K562 (cell line): ENCODE measurements around the gene GPRASP3. TPM values are rescaled to one million over a fixed set of nuclear protein-coding genes. Genes with fewer than 3 reads are reported as not detected.

ENCODE experiments used
- ATAC-seq: fragments of 200-7000 bp; cut with Tn5 transposase; 3 replicates; pipeline ENCODE4 v1.9.1; 2020; ENCODE audit warnings: moderate library complexity
- BruUV-seq: library from RNA; stranded (reverse); fragments of 400-500 nt; replicated peaks from 2 replicates; lab custom pipeline; 2021; lab: Mats Ljungman, UMichigan
- CTCF ChIA-PET: fragments of 300-600 bp; formaldehyde crosslinking; extraction: SDS; loops from one replicate; lab custom pipeline; 2021; ENCODE audit warnings: low intra/inter-chr PET ratio; lab: Yijun Ruan, JAX
- POLR2A ChIA-PET: fragments of 300-600, 350-650 bp; sonication (Branson Sonifier 250); formaldehyde crosslinking; extraction: SDS; loops from one replicate; lab custom pipeline; 2021; ENCODE audit warnings: antibody characterized with exemption, inconsistent platforms; lab: Yijun Ruan, JAX
- DNase-seq, 4 experiments: peaks; one replicate each; pipeline versions ENCODE4 v3.0.0 to v3.0.0-alpha.2; 2011 to 2018; ENCODE audit warnings: low spot score in 3 of 4, mixed read lengths in 3 of 4; ENCODE audit errors: extremely low read depth in 1 of 4
- FAIRE-seq: peaks from 2 replicates; lab custom pipeline; 2011; peaks lifted over from hg19 to GRCh38; lab: Jason Lieb, UNC
- H2AFZ ChIP-seq: 2 replicates; pipeline ENCODE4 v1.6.0; 2011; ENCODE audit warnings: low read depth, low read length, control low read depth, inconsistent platforms
- H3K27ac ChIP-seq: fragments of 200-600 bp; 3 replicates; pipeline ENCODE4 v1.8.0; 2011; ENCODE audit warnings: low read depth, mild to moderate bottlenecking, control low read depth, inconsistent platforms, low read length, moderate library complexity, mixed read lengths; ENCODE audit errors: extremely low read depth
- H3K27me3 ChIP-seq, 2 experiments: fragments of 300-600 bp in 1 of 2; 2 replicates in 1 of 2; 3 replicates in 1 of 2; pipeline versions ENCODE4 v1.6.0 to v1.8.0; 2011; ENCODE audit warnings: inconsistent platforms in 2 of 2, low read length in 2 of 2, mild to moderate bottlenecking in 1 of 2, mixed read lengths in 1 of 2, moderate library complexity in 1 of 2; ENCODE audit not compliant: control insufficient read depth in 2 of 2, insufficient read depth in 2 of 2
- H3K36me3 ChIP-seq: fragments of 300-600 bp; 3 replicates; pipeline ENCODE4 v1.8.0; 2011; ENCODE audit warnings: mild to moderate bottlenecking, low read length, inconsistent platforms; ENCODE audit not compliant: control insufficient read depth, insufficient read depth
- H3K4me1 ChIP-seq, 2 experiments: fragments of 200-600 bp in 1 of 2; replicated peaks in 1 of 2; 2 replicates in 1 of 2; 3 replicates in 1 of 2; pipeline versions ENCODE4 v1.5.1 to v1.8.0; 2011; ENCODE audit warnings: inconsistent platforms in 2 of 2, low read length in 2 of 2, mild to moderate bottlenecking in 1 of 2, mixed read lengths in 1 of 2, moderate library complexity in 1 of 2; ENCODE audit not compliant: control insufficient read depth in 2 of 2, insufficient read depth in 2 of 2
- H3K4me2 ChIP-seq: 2 replicates; pipeline ENCODE4 v1.6.1; 2011; ENCODE audit warnings: low read length, control low read depth, inconsistent platforms, mixed read lengths; ENCODE audit not compliant: insufficient read depth
- H3K4me3 ChIP-seq: fragments of 200-600 bp; sonication (generic), shearing (Covaris generic); 2 replicates; pipeline ENCODE4 v1.5.1; 2016; ENCODE audit warnings: control low read depth, inconsistent platforms
- H3K79me2 ChIP-seq: fragments of 200-600 bp; 3 replicates; pipeline ENCODE4 v1.8.0; 2011; ENCODE audit warnings: low read length, inconsistent platforms; ENCODE audit not compliant: control insufficient read depth, insufficient read depth
- H3K9ac ChIP-seq, 2 experiments: 2 replicates each; pipeline versions ENCODE4 v1.6.0 to v1.6.1; 2011; ENCODE audit warnings: low read depth in 2 of 2, low read length in 2 of 2, control low read depth in 1 of 2, inconsistent platforms in 1 of 2, mild to moderate bottlenecking in 1 of 2, mixed read lengths in 1 of 2; ENCODE audit not compliant: insufficient read depth in 1 of 2
- H3K9me1 ChIP-seq: one replicate; pipeline ENCODE4 v1.6.0; 2011; ENCODE audit warnings: inconsistent platforms, mild to moderate bottlenecking, low read length, moderate library complexity; ENCODE audit not compliant: control insufficient read depth, insufficient read depth
- H3K9me3 ChIP-seq: replicated peaks from 2 replicates; pipeline ENCODE4 v1.5.1; 2011; ENCODE audit warnings: low read depth, low read length, inconsistent platforms; ENCODE audit not compliant: control insufficient read depth, insufficient read depth
- H4K20me1 ChIP-seq: replicated peaks from 2 replicates; pipeline ENCODE4 v1.6.1; 2011; ENCODE audit warnings: low read length, inconsistent platforms, mixed read lengths; ENCODE audit not compliant: control insufficient read depth, insufficient read depth
- KLF6 ChIP-seq: fragments of 250-450 bp; sonication (Bioruptor Pico); IDR thresholded peaks from 2 replicates; pipeline ENCODE4 v1.4.0; 2020; ENCODE audit warnings: mild to moderate bottlenecking, moderate library complexity, borderline replicate concordance
- NFYB ChIP-seq: IDR thresholded peaks from 2 replicates; pipeline ENCODE4 v1.6.1; 2011; ENCODE audit warnings: mild to moderate bottlenecking, moderate library complexity; ENCODE audit not compliant: insufficient read length; ENCODE audit errors: extremely low read depth
- POLR2G ChIP-seq: fragments of 200-400 bp; formaldehyde crosslinking; IDR thresholded peaks from 2 replicates; pipeline ENCODE4 v1.6.1; 2017; ENCODE audit warnings: low read depth, mild to moderate bottlenecking, antibody characterized with exemption, low read length, moderate library complexity
- SMARCA5 ChIP-seq: fragments of 450-650 bp; IDR thresholded peaks from 2 replicates; pipeline ENCODE4 v1.6.1; 2016
- WGBS: fragments of 100-300 bp; shearing (Covaris generic); methylation state at CpG from one replicate; pipeline ENCODE4 v1.1.6; 2016; ENCODE audit warnings: low coverage, mixed read lengths; ENCODE audit not compliant: insufficient coverage; ENCODE audit errors: missing lambda C conversion rate; 5-methylcytosine and 5-hydroxymethylcytosine counted together
- in situ Hi-C: fragments of 300-500 bp; cut with MboI; formaldehyde crosslinking; loops from 4 replicates; pipeline ENCODE4 v1.15.0; 2018; ENCODE audit warnings: inconsistent platforms, mixed read lengths
- intact Hi-C: fragments of 100-400 bp; cut with micrococcal nuclease; formaldehyde crosslinking; loops from 2 replicates; pipeline ENCODE4 v1.14.2; 2022
- polyA plus RNA-seq, 8 experiments: library from polyadenylated mRNA; depleted of rRNA in 4 of 8; stranded (reverse) in 5 of 8; unstranded in 3 of 8; fragments of >200 nt; fragmentation: Nextera tagmentation in 2 of 8; fragmentation: Illumina TruSeq in 1 of 8; extraction: Ambion mirVana in 2 of 8; extraction: Trizol in 1 of 8; gene quantifications; 2 replicates each; pipeline versions ENCODE4 v1.2.1 to v1.2.3, GENCODE V29; 2011 to 2014; ENCODE audit warnings: inconsistent platforms in 1 of 8, missing spikeins in 1 of 8
- total RNA-seq, 7 experiments: library from RNA; depleted of rRNA in 6 of 7; stranded (reverse); fragments of >200 nt in 6 of 7; fragmentation: Illumina TruSeq in 2 of 7; extraction: Trizol in 2 of 7; gene quantifications; 2 replicates each; pipeline versions ENCODE4 v1.2.1 to v1.2.3, GENCODE V29; 2011 to 2021; ENCODE audit warnings: low replicate concordance in 1 of 7
- TF ChIP-seq, protein P1 (sequence below): fragments of 250-450 bp; sonication (Bioruptor Pico); IDR thresholded peaks from 2 replicates; pipeline ENCODE4 v1.5.0; 2020; ENCODE audit warnings: mild to moderate bottlenecking, borderline replicate concordance
- TF ChIP-seq, protein P2 (sequence below): sonication (generic); formaldehyde crosslinking; IDR thresholded peaks from 2 replicates; pipeline ENCODE4 v1.8.0; 2022; ENCODE audit warnings: mild to moderate bottlenecking, missing genetic modification reagents, borderline replicate concordance
- TF ChIP-seq, protein P3 (sequence below), 2 experiments: fragments of 450-650 bp in 1 of 2; sonication (generic) in 1 of 2; formaldehyde crosslinking in 1 of 2; IDR thresholded peaks in 1 of 2; conservative IDR thresholded peaks in 1 of 2; 2 replicates each; pipeline versions ENCODE4 v1.6.1 to v1.8.1; 2016 to 2023; ENCODE audit warnings: mild to moderate bottlenecking in 2 of 2, moderate library complexity in 2 of 2, inconsistent platforms in 1 of 2, missing genetic modification reagents in 1 of 2

The GPRASP3 gene
- total and polyA plus RNA-seq, 9 of the 15 experiments (the other 6 are each of a cell fraction or from before 2014, with no cell fraction given) = 0.50 to 1.9 (median 1.1) TPM

DNA sequence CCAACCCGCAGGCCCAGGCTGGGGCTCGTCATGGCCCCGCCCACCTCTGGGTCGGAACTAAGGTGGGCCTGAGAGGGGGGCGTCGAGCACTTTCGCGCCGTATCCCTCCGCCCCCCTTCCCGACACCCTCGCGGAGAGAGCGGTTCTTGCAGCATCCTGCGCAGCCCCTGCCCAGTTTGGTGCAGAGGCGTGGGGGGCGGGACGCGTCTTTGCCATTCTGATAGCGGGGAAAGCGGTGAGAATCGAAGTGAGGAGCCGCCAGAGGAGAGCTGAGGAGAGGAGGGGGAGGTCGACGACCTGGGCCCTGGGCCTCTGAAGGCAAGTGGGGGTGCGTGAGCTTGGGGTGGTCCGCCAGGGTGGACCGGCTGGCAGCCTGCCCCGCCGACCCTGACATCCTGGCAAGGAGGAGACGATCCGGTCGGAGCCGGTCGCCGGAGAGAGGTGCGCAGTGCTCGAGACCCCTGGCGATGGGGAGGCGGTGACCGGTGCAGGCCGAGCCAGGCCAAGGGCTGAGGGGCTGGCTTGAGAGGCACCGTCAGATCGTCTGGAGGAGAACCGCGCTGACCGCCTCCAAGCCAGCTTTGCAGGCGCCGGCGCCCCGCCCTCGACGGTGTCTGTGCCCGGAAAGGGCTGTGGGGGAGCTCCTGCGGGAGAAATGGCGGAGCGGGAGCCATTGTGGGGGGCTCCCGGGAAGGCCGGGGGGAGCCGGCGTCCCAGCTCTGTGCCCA lies 25.5 kb downstream of the GPRASP3 start:
- Histone ChIP-seq H3K27me3 (no peaks in the 10 kb centered on the region), H3K79me2 (no peaks in the 10 kb centered on the region), H3K9me1 (no peaks in the 10 kb centered on the region), H3K4me3 (no peak overlapping the region), H3K36me3 (no peaks in the 10 kb centered on the region), H2AFZ (no peak overlapping the region), H3K9ac (no peak overlapping the region), H3K4me1 (no peaks in the 10 kb centered on the region; a peak in 1 of 5 replicates), H4K20me1 (no peaks in the 10 kb centered on the region), H3K9me3 (no peaks in the 10 kb centered on the region), H3K27ac (no peak overlapping the region), H3K4me2 (no peak overlapping the region)
- WGBS = 48% methylated on average over 8 of the region's 61 CpGs
- no peak for TF ChIP-seq SMARCA5
- TF ChIP-seq, protein P1, sequence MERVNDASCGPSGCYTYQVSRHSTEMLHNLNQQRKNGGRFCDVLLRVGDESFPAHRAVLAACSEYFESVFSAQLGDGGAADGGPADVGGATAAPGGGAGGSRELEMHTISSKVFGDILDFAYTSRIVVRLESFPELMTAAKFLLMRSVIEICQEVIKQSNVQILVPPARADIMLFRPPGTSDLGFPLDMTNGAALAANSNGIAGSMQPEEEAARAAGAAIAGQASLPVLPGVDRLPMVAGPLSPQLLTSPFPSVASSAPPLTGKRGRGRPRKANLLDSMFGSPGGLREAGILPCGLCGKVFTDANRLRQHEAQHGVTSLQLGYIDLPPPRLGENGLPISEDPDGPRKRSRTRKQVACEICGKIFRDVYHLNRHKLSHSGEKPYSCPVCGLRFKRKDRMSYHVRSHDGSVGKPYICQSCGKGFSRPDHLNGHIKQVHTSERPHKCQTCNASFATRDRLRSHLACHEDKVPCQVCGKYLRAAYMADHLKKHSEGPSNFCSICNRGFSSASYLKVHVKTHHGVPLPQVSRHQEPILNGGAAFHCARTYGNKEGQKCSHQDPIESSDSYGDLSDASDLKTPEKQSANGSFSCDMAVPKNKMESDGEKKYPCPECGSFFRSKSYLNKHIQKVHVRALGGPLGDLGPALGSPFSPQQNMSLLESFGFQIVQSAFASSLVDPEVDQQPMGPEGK (CRISPR knock-in tag) = no peak
- TF ChIP-seq POLR2G = no peak
- TF ChIP-seq KLF6 (CRISPR knock-in tag) = no peak
- no peak for TF ChIP-seq NFYB
- TF ChIP-seq, protein P2, sequence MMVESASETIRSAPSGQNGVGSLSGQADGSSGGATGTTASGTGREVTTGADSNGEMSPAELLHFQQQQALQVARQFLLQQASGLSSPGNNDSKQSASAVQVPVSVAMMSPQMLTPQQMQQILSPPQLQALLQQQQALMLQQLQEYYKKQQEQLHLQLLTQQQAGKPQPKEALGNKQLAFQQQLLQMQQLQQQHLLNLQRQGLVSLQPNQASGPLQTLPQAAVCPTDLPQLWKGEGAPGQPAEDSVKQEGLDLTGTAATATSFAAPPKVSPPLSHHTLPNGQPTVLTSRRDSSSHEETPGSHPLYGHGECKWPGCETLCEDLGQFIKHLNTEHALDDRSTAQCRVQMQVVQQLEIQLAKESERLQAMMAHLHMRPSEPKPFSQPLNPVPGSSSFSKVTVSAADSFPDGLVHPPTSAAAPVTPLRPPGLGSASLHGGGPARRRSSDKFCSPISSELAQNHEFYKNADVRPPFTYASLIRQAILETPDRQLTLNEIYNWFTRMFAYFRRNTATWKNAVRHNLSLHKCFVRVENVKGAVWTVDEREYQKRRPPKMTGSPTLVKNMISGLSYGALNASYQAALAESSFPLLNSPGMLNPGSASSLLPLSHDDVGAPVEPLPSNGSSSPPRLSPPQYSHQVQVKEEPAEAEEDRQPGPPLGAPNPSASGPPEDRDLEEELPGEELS (CRISPR knock-in tag) = no peak
- TF ChIP-seq, protein P3, sequence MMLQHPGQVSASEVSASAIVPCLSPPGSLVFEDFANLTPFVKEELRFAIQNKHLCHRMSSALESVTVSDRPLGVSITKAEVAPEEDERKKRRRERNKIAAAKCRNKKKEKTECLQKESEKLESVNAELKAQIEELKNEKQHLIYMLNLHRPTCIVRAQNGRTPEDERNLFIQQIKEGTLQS (IDR thresholded peaks at IDR 0.05) = no peak
- TF ChIP-seq, protein P3 (CRISPR knock-in tag; conservative IDR thresholded peaks at IDR 0.05) = no peak
- POLR2A ChIA-PET = no interaction called here
- in situ Hi-C loops = no loop called here
- no peak for ATAC-seq
- intact Hi-C loops = no loop called here
- CTCF ChIA-PET = no interaction called here
- BruUV-seq = no TSS peak
- DNase-seq = no peak
- no peak for FAIRE-seq
